Panc1 (cell line): ENCODE data around the gene CEP78. TPM values are rescaled to one million over a fixed set of nuclear protein-coding genes. Genes with fewer than 3 reads are reported as not detected.

Experiments
- ATAC-seq: fragments of 200-7000 bp; cut with Tn5 transposase; 2 replicates; pipeline ENCODE4 v1.9.1; 2020; ENCODE audit warnings: mild to moderate bottlenecking, moderate library complexity
- BruUV-seq: library from RNA; stranded (reverse); fragments of 400-500 nt; replicated peaks from 2 replicates; lab custom pipeline; 2021; lab: Mats Ljungman, UMichigan
- CTCF ChIA-PET: fragments of 300-600 bp; sonication (Branson Sonifier 250); formaldehyde crosslinking; loops from one replicate; lab custom pipeline; 2022; ENCODE audit warnings: antibody characterized with exemption; lab: Charles Lee
- POLR2A ChIA-PET: fragments of 300-600 bp; sonication (Branson Sonifier 250); formaldehyde crosslinking; loops from one replicate; lab custom pipeline; 2022; ENCODE audit warnings: antibody characterized with exemption; lab: Charles Lee
- DNase-seq: peaks from one replicate; pipeline ENCODE4 v3.0.0-alpha.2; 2010; ENCODE audit warnings: low read depth, low spot score
- H3K27ac ChIP-seq: 2 replicates; pipeline ENCODE4 v1.5.1; 2011; ENCODE audit warnings: mild to moderate bottlenecking, low read length, inconsistent platforms
- H3K27me3 ChIP-seq: fragments of 200-500 bp; sonication (Bioruptor generic); 2 replicates; pipeline ENCODE4 v1.6.0; 2014; ENCODE audit warnings: low read length, inconsistent platforms; ENCODE audit not compliant: control insufficient read depth, insufficient read depth
- H3K36me3 ChIP-seq: fragments of 200-500 bp; sonication (Bioruptor generic); 2 replicates; pipeline ENCODE4 v1.5.1; 2014; ENCODE audit warnings: inconsistent platforms, mild to moderate bottlenecking, low read length, moderate library complexity; ENCODE audit not compliant: control insufficient read depth, insufficient read depth
- H3K4me1 ChIP-seq: 2 replicates; pipeline ENCODE4 v1.5.1; 2011; ENCODE audit warnings: inconsistent platforms, mild to moderate bottlenecking, low read length, moderate library complexity; ENCODE audit not compliant: control insufficient read depth, insufficient read depth
- H3K4me3 ChIP-seq, 2 experiments: 2 replicates each; pipeline ENCODE4 v1.5.1; 2011 to 2012; ENCODE audit warnings: low read depth in 2 of 2, low read length in 2 of 2, mild to moderate bottlenecking in 2 of 2, inconsistent platforms in 1 of 2, moderate library complexity in 1 of 2
- H3K9me3 ChIP-seq: fragments of 200-500 bp; sonication (Bioruptor generic); 2 replicates; pipeline ENCODE4 v1.5.1; 2014; ENCODE audit warnings: low read depth, mild to moderate bottlenecking, inconsistent platforms, low read length, moderate library complexity; ENCODE audit not compliant: control insufficient read depth, insufficient read depth
- POLR2AphosphoS5 ChIP-seq: IDR thresholded peaks from 2 replicates; pipeline ENCODE4 v1.6.1; 2012; ENCODE audit warnings: mild to moderate bottlenecking, low read depth, low read length, moderate library complexity
- SIN3A ChIP-seq: IDR thresholded peaks from 2 replicates; pipeline ENCODE4 v1.6.1; 2012; ENCODE audit warnings: low read depth, mild to moderate bottlenecking, low read length, moderate library complexity, borderline replicate concordance; ENCODE audit not compliant: insufficient read depth
- TCF7L2 ChIP-seq: IDR thresholded peaks from 2 replicates; pipeline ENCODE4 v1.6.1; 2011; ENCODE audit warnings: mild to moderate bottlenecking, low read depth, low read length, inconsistent platforms
- in situ Hi-C: cut with HindIII; loops from 2 replicates; pipeline ENCODE4 v1.10.0; 2016; ENCODE audit warnings: low sequenced_read_pairs, low pct_unique_long_range_greater_than_20kb
- intact Hi-C: fragments of 100-400 bp; cut with micrococcal nuclease; formaldehyde crosslinking; loops from one replicate; pipeline ENCODE4 v1.10.0; 2022; ENCODE audit not compliant: unreplicated experiment
- total RNA-seq: library from RNA; stranded (reverse); gene quantifications from one replicate; pipeline ENCODE4 v1.2.1, GENCODE V29; 2021; ENCODE audit not compliant: unreplicated experiment
- TF ChIP-seq, protein P1 (sequence below), 2 experiments: IDR thresholded peaks; 2 replicates each; pipeline ENCODE4 v1.6.1; 2011 to 2012; ENCODE audit warnings: low read depth in 2 of 2, control low read depth in 1 of 2, low read length in 1 of 2, mild to moderate bottlenecking in 1 of 2, moderate library complexity in 1 of 2; ENCODE audit not compliant: insufficient read depth in 1 of 2
- TF ChIP-seq, protein P2 (sequence below): fragments of 450-650 bp; IDR thresholded peaks from 2 replicates; pipeline ENCODE4 v1.5.1; 2017; ENCODE audit warnings: mild to moderate bottlenecking

The CEP78 gene
- total RNA-seq, 1 experiment from 2014 or later = 25.2 TPM

DNA sequence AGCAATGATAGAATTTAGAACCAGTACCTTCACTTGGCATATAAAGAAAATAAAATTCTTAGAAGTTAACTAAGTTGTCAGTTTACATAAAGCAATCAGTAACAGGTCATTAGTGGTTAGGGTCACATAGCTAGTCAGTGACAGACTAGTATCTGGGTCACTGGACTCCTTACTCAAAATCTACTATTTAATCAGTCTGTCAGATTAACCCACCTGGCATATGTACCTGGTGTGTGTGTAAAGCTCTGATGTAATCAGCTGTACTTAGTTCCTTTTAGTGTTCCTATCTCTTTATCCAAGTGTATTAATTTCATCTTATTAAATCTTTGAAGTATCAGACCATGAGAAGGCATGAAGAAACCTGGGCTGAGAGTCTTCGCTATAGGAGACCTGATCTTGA is 7.3 kb downstream of the CEP78 start:
- H3K36me3 ChIP-seq = peaks cover 8% of the 10 kb centered on the region
- no peak overlapping the region for H3K4me3 ChIP-seq
- CTCF ChIA-PET = no interaction called here
- in situ Hi-C loops = no loop called here
- H3K27ac ChIP-seq = no peak overlapping the region
- no peaks in the 10 kb centered on the region for H3K27me3 ChIP-seq
- intact Hi-C loops = no loop called here
- TF ChIP-seq, protein P1, sequence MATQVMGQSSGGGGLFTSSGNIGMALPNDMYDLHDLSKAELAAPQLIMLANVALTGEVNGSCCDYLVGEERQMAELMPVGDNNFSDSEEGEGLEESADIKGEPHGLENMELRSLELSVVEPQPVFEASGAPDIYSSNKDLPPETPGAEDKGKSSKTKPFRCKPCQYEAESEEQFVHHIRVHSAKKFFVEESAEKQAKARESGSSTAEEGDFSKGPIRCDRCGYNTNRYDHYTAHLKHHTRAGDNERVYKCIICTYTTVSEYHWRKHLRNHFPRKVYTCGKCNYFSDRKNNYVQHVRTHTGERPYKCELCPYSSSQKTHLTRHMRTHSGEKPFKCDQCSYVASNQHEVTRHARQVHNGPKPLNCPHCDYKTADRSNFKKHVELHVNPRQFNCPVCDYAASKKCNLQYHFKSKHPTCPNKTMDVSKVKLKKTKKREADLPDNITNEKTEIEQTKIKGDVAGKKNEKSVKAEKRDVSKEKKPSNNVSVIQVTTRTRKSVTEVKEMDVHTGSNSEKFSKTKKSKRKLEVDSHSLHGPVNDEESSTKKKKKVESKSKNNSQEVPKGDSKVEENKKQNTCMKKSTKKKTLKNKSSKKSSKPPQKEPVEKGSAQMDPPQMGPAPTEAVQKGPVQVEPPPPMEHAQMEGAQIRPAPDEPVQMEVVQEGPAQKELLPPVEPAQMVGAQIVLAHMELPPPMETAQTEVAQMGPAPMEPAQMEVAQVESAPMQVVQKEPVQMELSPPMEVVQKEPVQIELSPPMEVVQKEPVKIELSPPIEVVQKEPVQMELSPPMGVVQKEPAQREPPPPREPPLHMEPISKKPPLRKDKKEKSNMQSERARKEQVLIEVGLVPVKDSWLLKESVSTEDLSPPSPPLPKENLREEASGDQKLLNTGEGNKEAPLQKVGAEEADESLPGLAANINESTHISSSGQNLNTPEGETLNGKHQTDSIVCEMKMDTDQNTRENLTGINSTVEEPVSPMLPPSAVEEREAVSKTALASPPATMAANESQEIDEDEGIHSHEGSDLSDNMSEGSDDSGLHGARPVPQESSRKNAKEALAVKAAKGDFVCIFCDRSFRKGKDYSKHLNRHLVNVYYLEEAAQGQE (IDR thresholded peaks at IDR 0.05; ENCODE audit: insufficient read depth in 1 of 2, low read depth in 2 of 2, low read length in 1 of 2) = no peak
- TF ChIP-seq POLR2AphosphoS5 = no peak
- TF ChIP-seq TCF7L2 = no peak
- no peak for TF ChIP-seq SIN3A
- TF ChIP-seq, protein P2, sequence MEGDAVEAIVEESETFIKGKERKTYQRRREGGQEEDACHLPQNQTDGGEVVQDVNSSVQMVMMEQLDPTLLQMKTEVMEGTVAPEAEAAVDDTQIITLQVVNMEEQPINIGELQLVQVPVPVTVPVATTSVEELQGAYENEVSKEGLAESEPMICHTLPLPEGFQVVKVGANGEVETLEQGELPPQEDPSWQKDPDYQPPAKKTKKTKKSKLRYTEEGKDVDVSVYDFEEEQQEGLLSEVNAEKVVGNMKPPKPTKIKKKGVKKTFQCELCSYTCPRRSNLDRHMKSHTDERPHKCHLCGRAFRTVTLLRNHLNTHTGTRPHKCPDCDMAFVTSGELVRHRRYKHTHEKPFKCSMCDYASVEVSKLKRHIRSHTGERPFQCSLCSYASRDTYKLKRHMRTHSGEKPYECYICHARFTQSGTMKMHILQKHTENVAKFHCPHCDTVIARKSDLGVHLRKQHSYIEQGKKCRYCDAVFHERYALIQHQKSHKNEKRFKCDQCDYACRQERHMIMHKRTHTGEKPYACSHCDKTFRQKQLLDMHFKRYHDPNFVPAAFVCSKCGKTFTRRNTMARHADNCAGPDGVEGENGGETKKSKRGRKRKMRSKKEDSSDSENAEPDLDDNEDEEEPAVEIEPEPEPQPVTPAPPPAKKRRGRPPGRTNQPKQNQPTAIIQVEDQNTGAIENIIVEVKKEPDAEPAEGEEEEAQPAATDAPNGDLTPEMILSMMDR = no peak
- DNase-seq (no peak), ATAC-seq (no peak)
- POLR2A ChIA-PET = no interaction called here
- H3K9me3 ChIP-seq = no peaks in the 10 kb centered on the region
- BruUV-seq = no TSS peak
- no peaks in the 10 kb centered on the region for H3K4me1 ChIP-seq

DNA sequence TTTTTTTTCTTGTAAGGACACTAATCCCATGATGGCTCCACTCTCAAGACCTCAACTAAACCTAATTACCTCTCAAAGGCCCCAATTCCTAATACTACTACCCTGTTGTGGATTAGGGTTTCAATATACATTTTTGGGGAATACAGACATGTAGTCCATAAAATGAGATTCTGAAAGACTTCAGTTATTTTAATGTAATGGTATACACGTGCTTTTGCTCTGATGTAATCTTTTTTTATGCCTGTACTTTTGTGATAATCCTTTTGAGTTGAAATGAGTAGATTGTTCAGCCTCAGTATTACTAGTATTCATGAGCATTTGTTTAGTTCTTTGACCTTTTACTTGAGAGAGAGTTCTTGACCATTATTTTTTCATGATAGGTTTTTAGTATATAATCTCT is 9.5 kb downstream of the CEP78 start:
- ChIA-PET CTCF (no interaction called here), POLR2A (no interaction called here)
- ATAC-seq (no peak), DNase-seq (no peak)
- BruUV-seq = no TSS peak
- no peak overlapping the region for H3K4me3 ChIP-seq
- no peak overlapping the region for H3K27ac ChIP-seq
- no peaks in the 10 kb centered on the region for H3K4me1 ChIP-seq
- in situ Hi-C loops (no loop called here), intact Hi-C loops (no loop called here)
- H3K9me3 ChIP-seq = no peaks in the 10 kb centered on the region
- peaks cover 9% of the 10 kb centered on the region for H3K36me3 ChIP-seq
- no peak for TF ChIP-seq SIN3A
- H3K27me3 ChIP-seq = no peaks in the 10 kb centered on the region

DNA sequence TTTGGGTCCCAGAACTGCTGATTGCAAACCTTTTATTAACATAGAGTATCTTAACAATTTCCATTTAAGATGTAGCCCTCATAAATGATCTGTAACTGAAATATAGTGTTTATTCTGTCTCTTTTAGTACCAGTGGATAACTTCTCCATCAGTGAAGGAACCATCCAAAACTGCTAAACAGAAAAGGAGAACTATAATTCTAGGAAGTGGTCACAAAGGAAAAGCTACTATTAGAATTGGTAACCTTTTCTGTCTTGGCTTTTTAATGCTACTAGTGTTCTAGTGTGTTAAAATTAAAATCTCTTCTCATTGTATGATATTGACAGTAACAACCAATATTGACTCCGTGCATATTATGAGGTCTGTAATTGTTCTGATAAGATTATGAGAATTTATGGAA is 12.8 kb downstream of the CEP78 start:
- Histone ChIP-seq H3K27ac (no peak overlapping the region), H3K36me3 (peaks cover 4% of the 10 kb centered on the region; the same call in 1 of the 2 replicates), H3K27me3 (no peaks in the 10 kb centered on the region), H3K4me3 (no peak overlapping the region), H3K9me3 (no peaks in the 10 kb centered on the region), H3K4me1 (no peaks in the 10 kb centered on the region)
- CTCF ChIA-PET = no interaction called here
- POLR2A ChIA-PET = no interaction called here
- no TSS peak for BruUV-seq
- ATAC-seq = no peak
- DNase-seq = no peak
- in situ Hi-C loops = no loop called here
- no peak for TF ChIP-seq POLR2AphosphoS5
- no peak for TF ChIP-seq TCF7L2
- TF ChIP-seq, protein P2 = no peak
- TF ChIP-seq SIN3A = no peak
- TF ChIP-seq, protein P1 (IDR thresholded peaks at IDR 0.05; ENCODE audit: insufficient read depth in 1 of 2, low read depth in 2 of 2, low read length in 1 of 2) = no peak
- intact Hi-C loops = no loop called here
